Right lobe of liver (tissue), 6 donors: ENCODE data around the gene NRCAM. TPM values are rescaled to one million over a fixed set of nuclear protein-coding genes. Genes with fewer than 3 reads are reported as not detected.

Experiments
- ATAC-seq, 4 donors: fragments of 200-7000 bp; cut with Tn5 transposase; one replicate each; pipeline ENCODE4 v1.9.1; 2020; ENCODE audit warnings: mild to moderate bottlenecking in 4 of 4, moderate library complexity in 4 of 4
- DNase-seq, 3 donors: peaks; one replicate each; pipeline ENCODE4 v3.0.0-alpha.2; 2020
- H3K27ac ChIP-seq, 3 donors: fragments of 200-600 bp; one replicate each; pipeline ENCODE4 v1.8.0; 2022
- H3K27me3 ChIP-seq, 2 donors: fragments of 200-600 bp; one replicate each; pipeline ENCODE4 v1.8.0; 2022
- H3K36me3 ChIP-seq, 4 donors: fragments of 200-600 bp; sonication (generic) in 1 of 4; one replicate each; pipeline versions ENCODE4 v1.5.1 to v1.8.0; 2017 to 2022; ENCODE audit warnings: control low read depth in 1 of 4
- H3K4me1 ChIP-seq, 4 donors: fragments of 200-600 bp; sonication (generic) in 1 of 4; one replicate each; pipeline versions ENCODE4 v1.5.1 to v1.8.0; 2017 to 2022; ENCODE audit warnings: control low read depth in 1 of 4
- H3K4me3 ChIP-seq, 3 donors: fragments of 200-600 bp; one replicate each; pipeline ENCODE4 v1.8.0; 2022
- H3K9me3 ChIP-seq, 4 donors: fragments of 200-600 bp; sonication (generic) in 1 of 4; one replicate each; pipeline versions ENCODE4 v1.5.1 to v1.8.0; 2017 to 2022; ENCODE audit warnings: control low read depth in 1 of 4
- POLR2A ChIP-seq: fragments of 450-650 bp; IDR thresholded peaks from one replicate; pipeline ENCODE4 v1.6.1; 2017; ENCODE audit warnings: antibody characterized with exemption, mild to moderate bottlenecking
- WGBS: methylation state at CpG from one replicate; pipeline ENCODE4 v1.1.6; 2018; ENCODE audit warnings: low coverage, low lambda C conversion rate; ENCODE audit not compliant: insufficient coverage; ENCODE audit errors: missing lambda C conversion rate; 5-methylcytosine and 5-hydroxymethylcytosine counted together
- intact Hi-C, 2 donors: fragments of 100-400 bp; cut with DNase I; formaldehyde crosslinking; loops; one replicate each; pipeline versions ENCODE4 v1.11.2 to v1.14.1; 2022
- total RNA-seq, 6 experiments: library from RNA; depleted of rRNA in 2 of 6; stranded (reverse); fragments of >200 nt in 2 of 6; fragmentation: NEBNext Ultra II Directional in 3 of 6; extraction: Animal tissue kit (Norgen Biotek cat#: 25700) in 3 of 6; gene quantifications; one replicate each; pipeline versions ENCODE4 v1.1.0 to v1.2.4, GENCODE V29; 2016 to 2023
- TF ChIP-seq, protein P1 (sequence below), 4 donors: fragments of 200-600 bp in 3 of 4; fragments of 450-650 bp in 1 of 4; IDR thresholded peaks; one replicate each; pipeline versions ENCODE4 v1.5.1 to v1.8.0; 2016 to 2022; ENCODE audit warnings: antibody characterized with exemption in 4 of 4, mild to moderate bottlenecking in 2 of 4
- donor health status: DM: no; HTN: yes; CAD: no.
- donor health status: DM: no; HTN: no; CAD: no.
- donor health status: DM: no; HTN: no; CAD: no.
- donor health status: DM: no; HTN: yes; CAD: no.
- donor health status: DM: no; HTN: yes; CAD: no.

The NRCAM gene
- total RNA-seq, 6 experiments from 2014 or later = 0.16 to 1.9 (median 0.27) TPM

DNA sequence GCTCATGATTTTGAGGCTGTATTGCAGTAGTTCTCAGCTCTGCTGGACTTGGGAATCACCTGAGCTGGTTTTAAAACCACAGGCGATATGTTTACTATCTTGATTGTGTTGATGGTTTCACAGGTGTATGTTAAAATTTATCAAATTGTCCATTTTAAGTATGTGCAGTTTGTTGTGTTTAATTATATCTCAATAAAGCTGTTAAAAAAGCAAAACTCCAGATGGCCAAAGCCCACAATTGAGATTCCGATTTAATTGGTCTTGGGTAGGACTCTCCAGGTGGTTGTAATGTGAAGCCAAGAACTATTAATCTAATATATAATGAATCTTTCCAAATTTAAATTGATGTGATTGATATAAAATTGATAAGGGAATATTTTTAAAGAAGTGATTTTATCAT is 48.6 kb downstream of the NRCAM start:
- TF ChIP-seq, protein P1, sequence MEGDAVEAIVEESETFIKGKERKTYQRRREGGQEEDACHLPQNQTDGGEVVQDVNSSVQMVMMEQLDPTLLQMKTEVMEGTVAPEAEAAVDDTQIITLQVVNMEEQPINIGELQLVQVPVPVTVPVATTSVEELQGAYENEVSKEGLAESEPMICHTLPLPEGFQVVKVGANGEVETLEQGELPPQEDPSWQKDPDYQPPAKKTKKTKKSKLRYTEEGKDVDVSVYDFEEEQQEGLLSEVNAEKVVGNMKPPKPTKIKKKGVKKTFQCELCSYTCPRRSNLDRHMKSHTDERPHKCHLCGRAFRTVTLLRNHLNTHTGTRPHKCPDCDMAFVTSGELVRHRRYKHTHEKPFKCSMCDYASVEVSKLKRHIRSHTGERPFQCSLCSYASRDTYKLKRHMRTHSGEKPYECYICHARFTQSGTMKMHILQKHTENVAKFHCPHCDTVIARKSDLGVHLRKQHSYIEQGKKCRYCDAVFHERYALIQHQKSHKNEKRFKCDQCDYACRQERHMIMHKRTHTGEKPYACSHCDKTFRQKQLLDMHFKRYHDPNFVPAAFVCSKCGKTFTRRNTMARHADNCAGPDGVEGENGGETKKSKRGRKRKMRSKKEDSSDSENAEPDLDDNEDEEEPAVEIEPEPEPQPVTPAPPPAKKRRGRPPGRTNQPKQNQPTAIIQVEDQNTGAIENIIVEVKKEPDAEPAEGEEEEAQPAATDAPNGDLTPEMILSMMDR (IDR thresholded peaks at IDR 0.05) = no peak
- no peak for TF ChIP-seq POLR2A
- Histone ChIP-seq H3K9me3 (no peaks in the 10 kb centered on the region), H3K27ac (no peak overlapping the region), H3K27me3 (no peaks in the 10 kb centered on the region), H3K4me3 (no peak overlapping the region), H3K36me3 (no peaks in the 10 kb centered on the region), H3K4me1 (peaks cover 0 to 16% (median 2%) of the 10 kb centered on the region in 4 donors)
- intact Hi-C loops = no loop called here
- 82% methylated on average over 2 of the region's 2 CpGs for WGBS
- DNase-seq (no peak), ATAC-seq (no peak)

DNA sequence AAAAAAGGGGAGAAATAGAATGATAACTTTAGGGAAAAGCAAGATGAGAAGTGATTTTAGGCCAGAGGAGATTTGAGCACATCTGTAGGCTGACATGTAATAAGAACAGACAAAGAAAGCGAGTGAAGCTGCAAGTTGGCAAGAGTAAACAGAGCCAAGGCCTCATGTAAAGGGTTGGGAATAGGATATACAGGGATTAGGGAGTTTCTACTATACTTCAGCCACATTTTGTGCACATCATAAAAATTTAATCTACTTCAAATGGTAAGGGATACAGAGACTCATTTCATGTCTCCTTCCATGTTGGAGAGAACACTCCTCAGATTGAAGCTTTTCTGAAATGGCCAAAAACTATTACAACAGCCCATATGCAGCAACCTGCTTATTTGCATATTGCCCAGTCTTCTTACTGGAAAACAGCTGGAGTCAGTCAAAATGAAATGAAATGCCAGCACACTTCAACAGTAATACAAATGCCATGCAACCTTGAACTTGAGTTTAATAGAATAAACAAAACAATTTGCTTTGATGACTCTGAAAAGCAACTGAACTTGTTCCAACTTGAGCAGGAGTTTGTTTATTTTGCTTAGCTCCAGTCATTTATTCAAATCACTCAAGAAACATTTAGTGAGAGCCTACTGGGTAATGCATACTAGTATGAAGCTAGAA is 49.9 kb downstream of the NRCAM start:
- DNase-seq = no peak
- TF ChIP-seq, protein P1 (IDR thresholded peaks at IDR 0.05) = no peak
- TF ChIP-seq POLR2A = no peak
- Histone ChIP-seq H3K4me1 (peaks cover 0 to 16% (median 2%) of the 10 kb centered on the region in 4 donors), H3K36me3 (no peaks in the 10 kb centered on the region), H3K4me3 (no peak overlapping the region), H3K27ac (no peak overlapping the region), H3K27me3 (no peaks in the 10 kb centered on the region), H3K9me3 (no peaks in the 10 kb centered on the region)
- intact Hi-C loops = no loop called here
- WGBS = no CpG with 5 or more reads among the region's 1 CpG
- ATAC-seq = peak; percentile 56 to 93 (median 79)

DNA sequence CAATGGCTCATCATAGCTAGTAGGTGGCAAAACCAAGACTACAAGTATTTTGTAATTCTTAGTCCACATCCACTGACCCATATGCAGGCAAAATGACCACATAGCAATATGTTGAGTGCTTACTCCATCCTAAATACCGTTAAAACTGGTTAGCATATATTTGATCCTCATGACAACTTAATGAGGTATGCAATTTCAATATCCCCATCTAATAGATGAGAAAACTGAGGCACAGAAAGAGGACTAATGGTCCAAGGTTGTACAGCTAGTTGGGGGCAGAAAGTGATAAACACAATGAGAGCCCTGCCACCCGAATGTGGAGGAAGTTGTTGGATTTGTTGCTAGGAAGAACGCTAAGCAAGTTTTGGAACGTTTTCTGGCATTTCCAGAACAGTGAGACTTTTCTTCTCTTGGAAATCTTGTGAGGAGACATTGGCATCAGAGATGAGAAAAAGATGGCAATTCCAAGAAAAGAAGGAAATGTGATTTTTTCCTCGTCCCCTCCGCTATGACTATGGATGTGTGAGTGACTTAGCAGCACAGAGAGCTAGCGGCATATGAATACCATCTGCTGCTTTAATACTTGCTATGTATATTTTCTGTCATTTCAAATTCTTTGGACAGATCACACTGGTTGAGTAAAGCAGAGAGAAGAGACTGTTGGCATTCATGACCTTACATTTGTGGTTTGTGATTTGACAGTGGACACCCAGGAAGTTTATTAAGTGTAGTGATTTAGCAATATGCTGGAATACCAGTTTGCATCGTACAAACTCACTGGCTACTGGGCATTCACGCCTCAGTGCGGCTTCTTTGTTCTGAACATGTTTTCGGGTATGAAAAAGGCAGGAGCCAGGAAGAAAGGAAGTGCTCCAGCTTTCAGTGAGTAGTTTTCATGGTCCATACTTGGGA is 51.5 kb downstream of the NRCAM start:
- H3K9me3 ChIP-seq = no peaks in the 10 kb centered on the region
- intact Hi-C loops = no loop called here
- 81% methylated on average over 11 of the region's 11 CpGs for WGBS
- H3K4me3 ChIP-seq = no peak overlapping the region
- no peaks in the 10 kb centered on the region for H3K36me3 ChIP-seq
- ATAC-seq (no peak), DNase-seq (no peak)
- no peaks in the 10 kb centered on the region for H3K27me3 ChIP-seq
- peaks cover 0 to 16% (median 2%) of the 10 kb centered on the region in 4 donors for H3K4me1 ChIP-seq
- no peak for TF ChIP-seq POLR2A
- TF ChIP-seq, protein P1 (IDR thresholded peaks at IDR 0.05) = no peak
- no peak overlapping the region for H3K27ac ChIP-seq

GRCh38 chr7:108403597-108404217 is 52.5 kb downstream of the NRCAM start:
- intact Hi-C loops = no loop called here
- ATAC-seq (no peak), DNase-seq (no peak)
- no peaks in the 10 kb centered on the region for H3K27me3 ChIP-seq
- no peak overlapping the region for H3K27ac ChIP-seq
- WGBS = 90% methylated on average over 9 of the region's 9 CpGs
- TF ChIP-seq, protein P1 (IDR thresholded peaks at IDR 0.05) = no peak
- no peak for TF ChIP-seq POLR2A
- no peaks in the 10 kb centered on the region for H3K36me3 ChIP-seq
- H3K9me3 ChIP-seq = no peaks in the 10 kb centered on the region
- peaks cover 0 to 16% (median 2%) of the 10 kb centered on the region in 4 donors for H3K4me1 ChIP-seq
- no peak overlapping the region for H3K4me3 ChIP-seq
